Aorta (tissue), 5 donors: Measurements from ENCODE around the gene ZDHHC8. TPM values are rescaled to one million over a fixed set of nuclear protein-coding genes. Genes with fewer than 3 reads are reported as not detected.
A peak's percentile ranks its signal among the peaks of the same experiment; 100 is the strongest.

ENCODE experiments used
- ATAC-seq: fragments of 200-7000 bp; cut with Tn5 transposase; one replicate; pipeline ENCODE4 v1.9.1; 2022; ENCODE audit warnings: moderate library complexity; ENCODE audit not compliant: low FRiP score
- DNase-seq, 2 donors: peaks; one replicate each; pipeline ENCODE4 v3.0.0-alpha.2; 2020
- H3K27ac ChIP-seq, 2 donors: one replicate each; pipeline ENCODE4 v1.5.1; 2013; ENCODE audit warnings: low read length in 2 of 2, mild to moderate bottlenecking in 2 of 2, moderate library complexity in 2 of 2, control low read depth in 1 of 2, inconsistent platforms in 1 of 2, low read depth in 1 of 2
- H3K27me3 ChIP-seq, 2 donors: one replicate each; pipeline ENCODE4 v1.6.1; 2013; ENCODE audit warnings: control low read depth in 1 of 2, low read length in 1 of 2, mild to moderate bottlenecking in 1 of 2, moderate library complexity in 1 of 2; ENCODE audit not compliant: insufficient read depth in 2 of 2, control insufficient read depth in 1 of 2
- H3K36me3 ChIP-seq, 2 donors: one replicate each; pipeline ENCODE4 v1.6.1; 2013; ENCODE audit warnings: control low read depth in 1 of 2, low read length in 1 of 2, mild to moderate bottlenecking in 1 of 2; ENCODE audit not compliant: insufficient read depth in 2 of 2, control insufficient read depth in 1 of 2
- H3K4me1 ChIP-seq, 2 donors: one replicate each; pipeline ENCODE4 v1.6.1; 2013; ENCODE audit warnings: low read length in 2 of 2, control low read depth in 1 of 2, mild to moderate bottlenecking in 1 of 2, moderate library complexity in 1 of 2; ENCODE audit not compliant: insufficient read depth in 2 of 2, control insufficient read depth in 1 of 2
- H3K4me3 ChIP-seq, 2 donors: one replicate each; pipeline ENCODE4 v1.5.1; 2013; ENCODE audit warnings: low read length in 2 of 2, control low read depth in 1 of 2, mild to moderate bottlenecking in 1 of 2
- H3K9me3 ChIP-seq: one replicate; pipeline ENCODE4 v1.6.1; 2013; ENCODE audit warnings: mild to moderate bottlenecking, low read length; ENCODE audit not compliant: control insufficient read depth
- WGBS, 2 donors: extraction: QIAGEN DNeasy Blood & Tissue Kit; methylation state at CpG; one replicate each; pipeline ENCODE4 v1.1.7; 2013; 5-methylcytosine and 5-hydroxymethylcytosine counted together
- intact Hi-C, 2 donors: fragments of 100-400 bp; cut with DNase I; formaldehyde crosslinking; loops; one replicate each; pipeline versions ENCODE4 v1.14.2 to v1.15.0; 2022
- polyA plus RNA-seq, 2 donors: library from polyadenylated mRNA; stranded (reverse); fragments of 200-250 nt; gene quantifications; one replicate each; pipeline ENCODE4 v1.2.3, GENCODE V29; 2013
- total RNA-seq, 2 donors: library from RNA; stranded (reverse); fragmentation: NEBNext Ultra II Directional; extraction: Animal tissue kit (Norgen Biotek cat#: 25700); gene quantifications; one replicate each; pipeline ENCODE4 v1.2.1, GENCODE V29; 2021
- donor health status: healthy with polysubstance abuse.
- donor health status: Bipolar disorder and iron deficiency.
- donor health status: DM: no; HTN: no; CAD: no.
- donor health status: DM: no; HTN: no; CAD: no.
- donor health status: DM: yes; HTN: yes; CAD: no.

ZDHHC8 gene
- total and polyA plus RNA-seq, 4 donors = 6.3 to 71.9 (median 46.5) TPM

GRCh38 chr22:20110359-20110985, 21.1 kb upstream of the ZDHHC8 start:
- intact Hi-C loops = no loop called here
- DNase-seq = peak; percentile 37 to 49
- Histone ChIP-seq H3K4me1 (no peaks in the 10 kb centered on the region), H3K36me3 (peaks cover 0 to 10% of the 10 kb centered on the region in 2 donors), H3K27ac (no peak overlapping the region), H3K9me3 (no peaks in the 10 kb centered on the region), H3K4me3 (no peak overlapping the region), H3K27me3 (no peaks in the 10 kb centered on the region)
- no peak for ATAC-seq
- WGBS, 2 donors = 80% methylated on average over 9 of the region's 9 CpGs

GRCh38 chr22:20111045-20111688, 20.4 kb upstream of the ZDHHC8 start:
- ATAC-seq (no peak), DNase-seq (peak; percentile 25 to 45)
- no peak overlapping the region for H3K27ac ChIP-seq
- WGBS, 2 donors = 56 to 61% methylated on average over 14 of the region's 14 CpGs
- intact Hi-C loops = no loop called here
- no peaks in the 10 kb centered on the region for H3K27me3 ChIP-seq
- H3K9me3 ChIP-seq = no peaks in the 10 kb centered on the region
- H3K36me3 ChIP-seq = peaks cover 0 to 10% of the 10 kb centered on the region in 2 donors
- no peak overlapping the region for H3K4me3 ChIP-seq
- H3K4me1 ChIP-seq = no peaks in the 10 kb centered on the region

GRCh38 chr22:20111689-20112622, 19.6 kb upstream of the ZDHHC8 start:
- peak; percentile 29 to 57 for DNase-seq
- Histone ChIP-seq H3K36me3 (peaks cover 0 to 9% of the 10 kb centered on the region in 2 donors), H3K9me3 (no peaks in the 10 kb centered on the region), H3K27ac (no peak overlapping the region), H3K4me1 (no peaks in the 10 kb centered on the region), H3K4me3 (no peak overlapping the region), H3K27me3 (no peaks in the 10 kb centered on the region)
- ATAC-seq = no peak
- intact Hi-C loops = no loop called here
- WGBS, 2 donors = 57 to 61% methylated on average over 6 to 7 of the region's 7 CpGs

- intact Hi-C loops = no loop called here
- Histone ChIP-seq H3K27ac (no peak overlapping the region), H3K4me3 (no peak overlapping the region), H3K9me3 (no peaks in the 10 kb centered on the region), H3K36me3 (peaks cover 0 to 4% of the 10 kb centered on the region in 2 donors), H3K4me1 (no peaks in the 10 kb centered on the region), H3K27me3 (no peaks in the 10 kb centered on the region)
- DNase-seq (peak; percentile 42 to 70), ATAC-seq (no peak)
- 78 to 80% methylated on average over 26 of the region's 26 CpGs for WGBS, 2 donors
Observed at GRCh38 chr22:20112623-20113511, 18.7 kb upstream of the ZDHHC8 start.

- Histone ChIP-seq H3K36me3 (peaks cover 0 to 4% of the 10 kb centered on the region in 2 donors), H3K4me1 (no peaks in the 10 kb centered on the region), H3K9me3 (no peaks in the 10 kb centered on the region), H3K4me3 (no peak overlapping the region), H3K27ac (no peak overlapping the region), H3K27me3 (no peaks in the 10 kb centered on the region)
- peak; percentile 40 to 73 for DNase-seq
- WGBS, 2 donors = 79 to 80% methylated on average over 19 of the region's 19 CpGs
- intact Hi-C loops = no loop called here
- ATAC-seq = no peak
Observed at GRCh38 chr22:20113551-20114310, 17.9 kb upstream of the ZDHHC8 start.

GRCh38 chr22:20114506-20115475, 16.8 kb upstream of the ZDHHC8 start:
- Histone ChIP-seq H3K27me3 (no peaks in the 10 kb centered on the region), H3K27ac (no peak overlapping the region), H3K4me1 (no peaks in the 10 kb centered on the region), H3K4me3 (no peak overlapping the region), H3K36me3 (peaks cover 0 to 3% of the 10 kb centered on the region in 2 donors), H3K9me3 (no peaks in the 10 kb centered on the region)
- intact Hi-C loops = loop anchor here in 1 of 2 donors (5.0 kb wide), 1 partner anchor 32 kb away; the partner anchor contains the start of gene DGCR8
- WGBS, 2 donors = 85 to 86% methylated on average over 36 of the region's 36 CpGs
- peak; percentile 47 to 65 for DNase-seq
- no peak for ATAC-seq
